Uterus (tissue), 4 donors: ENCODE data around the gene POU2F3. TPM values are rescaled to one million over a fixed set of nuclear protein-coding genes. Genes with fewer than 3 reads are reported as not detected.

Experiments used
- DNase-seq, 2 donors: peaks; one replicate each; pipeline ENCODE4 v3.0.0-alpha.2; 2019 to 2020
- H3K27ac ChIP-seq, 2 donors: fragments of 200-600 bp; sonication (generic); 1 replicate in 1 of 2; 2 replicates in 1 of 2; pipeline ENCODE4 v1.5.1; 2016 to 2018
- H3K27me3 ChIP-seq, 2 donors: fragments of 200-600 bp; sonication (generic); one replicate each; pipeline ENCODE4 v1.5.1; 2018 to 2019; ENCODE audit warnings: control low read depth in 1 of 2
- H3K36me3 ChIP-seq, 2 donors: fragments of 200-600 bp; sonication (generic); one replicate each; pipeline ENCODE4 v1.5.1; 2019; ENCODE audit warnings: control low read depth in 1 of 2
- H3K4me1 ChIP-seq, 2 donors: fragments of 200-600 bp; sonication (generic); one replicate each; pipeline ENCODE4 v1.5.1; 2018 to 2019; ENCODE audit warnings: control low read depth in 1 of 2
- H3K4me3 ChIP-seq, 2 donors: fragments of 200-600 bp; sonication (generic); 1 replicate in 1 of 2; 2 replicates in 1 of 2; pipeline ENCODE4 v1.5.1; 2018 to 2019; ENCODE audit warnings: mild to moderate bottlenecking in 1 of 2
- H3K9me3 ChIP-seq, 2 donors: fragments of 200-600 bp; sonication (generic); one replicate each; pipeline ENCODE4 v1.5.1; 2019; ENCODE audit warnings: control low read depth in 1 of 2
- POLR2A ChIP-seq, 2 donors: fragments of 450-650 bp; IDR thresholded peaks; one replicate each; pipeline ENCODE4 v1.6.1; 2016; ENCODE audit warnings: antibody characterized with exemption in 2 of 2, mild to moderate bottlenecking in 1 of 2, moderate library complexity in 1 of 2
- intact Hi-C: fragments of 100-400 bp; cut with DNase I; formaldehyde crosslinking; loops from one replicate; pipeline ENCODE4 v1.15.1; 2023; ENCODE audit warnings: low total_unique reads
- total RNA-seq, 4 donors: library from RNA; depleted of rRNA in 3 of 4; stranded (reverse); fragments of >200 nt in 3 of 4; gene quantifications; one replicate each; pipeline versions ENCODE4 v1.1.0 to v1.2.4, GENCODE V29; 2014 to 2023
- TF ChIP-seq, protein P1 (sequence below), 4 experiments: fragments of 200-600 bp in 2 of 4; fragments of 450-650 bp in 2 of 4; sonication (generic) in 2 of 4; IDR thresholded peaks; one replicate each; pipeline ENCODE4 v1.5.1; 2016 to 2019; ENCODE audit warnings: antibody characterized with exemption in 4 of 4, mild to moderate bottlenecking in 2 of 4, moderate library complexity in 1 of 4
- donor health status: DM: yes; HTN: yes; CAD: no.

POU2F3 gene
- total RNA-seq, 4 donors from 2014 or later, result 0.85 TPM; not detected in 3

DNA sequence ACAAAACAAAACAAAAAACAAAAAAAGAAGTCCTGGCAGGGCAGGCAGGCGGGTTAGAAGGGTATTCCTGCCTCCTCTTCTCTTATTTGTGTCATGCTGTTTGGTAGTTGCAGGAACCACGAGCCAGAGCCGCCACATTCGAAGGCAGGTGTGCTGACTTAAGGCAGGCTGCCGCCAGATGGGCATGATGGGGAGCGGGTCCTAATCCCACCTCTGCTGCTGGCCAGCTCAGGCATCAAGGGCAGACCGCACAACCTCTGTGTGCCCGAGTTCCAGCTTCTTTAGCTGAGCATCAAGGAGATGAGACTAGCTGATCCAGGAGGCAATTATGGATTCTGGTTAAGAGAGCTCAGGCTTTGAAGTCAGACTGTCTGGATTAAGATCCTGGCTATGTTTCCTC lies 17.0 kb upstream of the POU2F3 start:
- TF ChIP-seq, protein P1, sequence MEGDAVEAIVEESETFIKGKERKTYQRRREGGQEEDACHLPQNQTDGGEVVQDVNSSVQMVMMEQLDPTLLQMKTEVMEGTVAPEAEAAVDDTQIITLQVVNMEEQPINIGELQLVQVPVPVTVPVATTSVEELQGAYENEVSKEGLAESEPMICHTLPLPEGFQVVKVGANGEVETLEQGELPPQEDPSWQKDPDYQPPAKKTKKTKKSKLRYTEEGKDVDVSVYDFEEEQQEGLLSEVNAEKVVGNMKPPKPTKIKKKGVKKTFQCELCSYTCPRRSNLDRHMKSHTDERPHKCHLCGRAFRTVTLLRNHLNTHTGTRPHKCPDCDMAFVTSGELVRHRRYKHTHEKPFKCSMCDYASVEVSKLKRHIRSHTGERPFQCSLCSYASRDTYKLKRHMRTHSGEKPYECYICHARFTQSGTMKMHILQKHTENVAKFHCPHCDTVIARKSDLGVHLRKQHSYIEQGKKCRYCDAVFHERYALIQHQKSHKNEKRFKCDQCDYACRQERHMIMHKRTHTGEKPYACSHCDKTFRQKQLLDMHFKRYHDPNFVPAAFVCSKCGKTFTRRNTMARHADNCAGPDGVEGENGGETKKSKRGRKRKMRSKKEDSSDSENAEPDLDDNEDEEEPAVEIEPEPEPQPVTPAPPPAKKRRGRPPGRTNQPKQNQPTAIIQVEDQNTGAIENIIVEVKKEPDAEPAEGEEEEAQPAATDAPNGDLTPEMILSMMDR (IDR thresholded peaks at IDR 0.05), result no peak
- no peak for TF ChIP-seq POLR2A (IDR thresholded peaks at IDR 0.05)
- intact Hi-C loops, result no loop called here
- Histone ChIP-seq H3K4me1 (peaks cover 0 to 14% of the 10 kb centered on the region in 2 donors), H3K27ac (peak overlapping the region; percentile 15 to 31), H3K9me3 (no peaks in the 10 kb centered on the region), H3K27me3 (no peaks in the 10 kb centered on the region), H3K36me3 (no peaks in the 10 kb centered on the region), H3K4me3 (no peak overlapping the region)
- no peak for DNase-seq

DNA sequence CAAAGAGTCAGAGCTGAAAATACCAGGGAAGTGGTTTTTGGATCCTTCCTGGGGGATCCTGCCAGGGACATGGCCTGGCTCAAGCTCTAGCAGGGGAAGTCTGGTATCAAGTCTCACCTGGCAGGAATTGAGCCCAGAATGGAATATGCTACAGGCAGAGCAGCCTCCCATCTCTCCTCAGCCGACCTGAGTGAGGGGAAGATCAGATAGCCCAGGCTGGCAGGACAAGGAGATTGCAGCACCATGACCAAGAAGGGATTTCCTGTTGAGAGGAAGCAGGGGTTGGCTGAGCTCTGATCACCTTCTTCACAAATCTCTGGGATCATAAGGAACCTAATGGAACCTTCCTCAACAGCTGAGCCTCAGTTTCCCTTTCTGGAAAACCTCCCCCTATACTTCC lies 16.1 kb upstream of the POU2F3 start:
- no peaks in the 10 kb centered on the region for H3K36me3 ChIP-seq
- peaks cover 0 to 7% of the 10 kb centered on the region in 2 donors for H3K4me1 ChIP-seq
- no peaks in the 10 kb centered on the region for H3K9me3 ChIP-seq
- H3K27ac ChIP-seq, result peak overlapping the region; percentile 71 to 73
- intact Hi-C loops, result no loop called here
- H3K4me3 ChIP-seq, result no peak overlapping the region
- no peaks in the 10 kb centered on the region for H3K27me3 ChIP-seq
- TF ChIP-seq POLR2A (IDR thresholded peaks at IDR 0.05), result no peak
- no peak for DNase-seq

DNA sequence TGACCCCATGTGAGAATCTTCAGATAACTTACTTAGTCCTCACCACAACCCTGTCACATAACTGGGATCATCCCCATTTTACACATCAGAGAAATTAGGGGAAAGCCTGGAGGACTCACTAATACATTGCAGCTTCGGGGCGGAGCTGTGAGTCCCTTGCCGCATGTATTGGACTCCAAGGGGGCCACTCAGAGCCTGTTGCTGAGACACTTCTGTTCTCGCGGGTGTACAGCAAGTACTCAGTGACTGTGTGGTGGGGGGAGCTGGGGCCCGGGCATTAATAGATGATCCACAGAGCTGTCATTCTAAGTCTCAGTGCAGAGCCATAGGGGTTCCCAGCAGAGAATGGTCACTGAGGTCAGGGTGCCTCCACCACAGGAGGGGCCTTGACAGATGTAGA lies 15.6 kb upstream of the POU2F3 start:
- no peak for TF ChIP-seq POLR2A (IDR thresholded peaks at IDR 0.05)
- TF ChIP-seq, protein P1 (IDR thresholded peaks at IDR 0.05), result no peak
- DNase-seq, result no peak
- H3K4me3 ChIP-seq, result no peak overlapping the region
- peaks cover 0 to 7% of the 10 kb centered on the region in 2 donors for H3K4me1 ChIP-seq
- H3K27ac ChIP-seq, result peak overlapping the region; percentile 71 to 73
- intact Hi-C loops, result no loop called here
- no peaks in the 10 kb centered on the region for H3K36me3 ChIP-seq
- no peaks in the 10 kb centered on the region for H3K9me3 ChIP-seq
- H3K27me3 ChIP-seq, result no peaks in the 10 kb centered on the region

DNA sequence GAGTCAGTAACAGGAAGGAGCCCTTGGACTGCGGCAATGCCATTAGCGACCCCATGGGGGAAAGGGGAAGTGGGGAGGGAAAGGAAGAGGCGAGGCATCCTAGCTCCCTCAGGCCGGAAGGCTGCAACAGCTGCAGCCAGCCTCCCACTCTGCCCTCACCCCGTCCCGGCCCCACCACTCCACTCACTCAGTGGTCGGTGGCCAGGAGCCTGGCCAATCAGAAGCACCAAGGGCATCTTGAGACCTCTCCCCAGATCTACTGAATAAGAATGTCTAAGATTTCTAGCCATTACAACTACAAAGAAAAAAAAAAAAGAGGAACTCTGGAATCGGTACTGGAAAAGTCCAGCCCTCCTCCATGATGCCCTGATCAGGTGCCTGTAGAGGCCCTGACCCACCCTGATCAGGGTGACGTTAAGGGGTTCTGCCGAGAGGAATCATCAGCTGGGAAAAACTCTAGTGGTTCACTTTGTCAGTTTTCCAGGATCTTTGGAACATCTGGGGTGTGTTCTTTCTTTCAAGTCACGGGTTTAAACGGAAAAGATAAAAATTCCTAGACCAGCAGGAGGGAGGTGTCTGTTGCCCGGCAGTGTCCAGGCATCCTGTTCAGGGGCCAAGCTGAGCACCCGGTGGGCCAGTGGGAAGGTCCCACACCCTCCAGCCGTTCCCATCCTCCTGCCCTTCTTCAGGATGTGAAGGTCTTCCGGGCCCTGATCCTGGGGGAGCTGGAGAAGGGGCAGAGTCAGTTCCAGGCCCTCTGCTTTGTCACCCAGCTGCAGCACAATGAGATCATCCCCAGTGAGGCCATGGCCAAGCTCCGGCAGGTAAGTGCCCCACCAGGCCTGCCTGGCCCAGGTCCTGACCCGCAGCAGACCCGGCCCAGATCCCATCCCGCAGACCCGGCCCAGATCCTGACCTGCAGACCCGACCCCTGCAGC lies 14.7 kb upstream of the POU2F3 start:
- no peak for DNase-seq
- Histone ChIP-seq H3K4me1 (peaks cover 0 to 7% of the 10 kb centered on the region in 2 donors), H3K9me3 (no peaks in the 10 kb centered on the region), H3K27me3 (no peaks in the 10 kb centered on the region), H3K36me3 (no peaks in the 10 kb centered on the region), H3K4me3 (no peak overlapping the region), H3K27ac (peak overlapping the region; percentile 71 to 73)
- TF ChIP-seq, protein P1 (IDR thresholded peaks at IDR 0.05), result no peak
- no peak for TF ChIP-seq POLR2A (IDR thresholded peaks at IDR 0.05)
- intact Hi-C loops, result loop anchor here (5.0 kb wide), 1 partner anchor 48 kb away; no protein-coding TSS in a partner anchor

DNA sequence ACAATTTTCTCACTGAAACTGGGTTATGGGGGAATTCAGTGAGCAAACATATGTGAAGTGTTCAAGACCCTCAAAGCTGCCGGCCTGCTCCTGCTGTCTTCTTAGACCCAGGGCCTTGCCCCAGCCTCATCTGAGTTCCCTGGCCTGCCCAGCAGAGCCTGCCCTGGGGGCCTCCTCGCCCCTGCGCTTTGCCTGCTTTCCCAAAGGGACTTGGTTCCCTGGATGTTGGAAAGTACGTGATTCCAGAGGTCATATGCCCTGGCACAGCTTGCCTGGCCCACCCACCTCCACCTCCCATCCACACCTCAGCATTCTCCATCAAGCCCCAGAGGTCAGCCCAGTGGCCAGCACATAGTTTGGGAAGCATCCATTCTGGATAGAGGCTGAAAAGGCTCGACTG lies 13.7 kb upstream of the POU2F3 start:
- no peak for DNase-seq
- Histone ChIP-seq H3K4me1 (peaks cover 0 to 7% of the 10 kb centered on the region in 2 donors), H3K9me3 (no peaks in the 10 kb centered on the region), H3K27me3 (no peaks in the 10 kb centered on the region), H3K4me3 (no peak overlapping the region), H3K36me3 (no peaks in the 10 kb centered on the region), H3K27ac (peak overlapping the region; percentile 71 to 73)
- intact Hi-C loops, result loop anchor here (5.0 kb wide), 1 partner anchor 49 kb away; no protein-coding TSS in a partner anchor
- no peak for TF ChIP-seq POLR2A (IDR thresholded peaks at IDR 0.05)
- TF ChIP-seq, protein P1 (IDR thresholded peaks at IDR 0.05), result no peak
